Upper lobe of right lung (tissue), 1 donor: ENCODE measurements around the gene BAIAP2L2. TPM values are rescaled to one million over a fixed set of nuclear protein-coding genes. Genes with fewer than 3 reads are reported as not detected.

Experiments
- ATAC-seq: fragments of 200-7000 bp; cut with Tn5 transposase; one replicate; pipeline ENCODE4 v1.9.1; 2020; ENCODE audit warnings: mild to moderate bottlenecking, moderate library complexity
- DNase-seq: peaks from one replicate; pipeline ENCODE4 v3.0.0-alpha.2; 2020
- H3K27ac ChIP-seq: fragments of 200-600 bp; one replicate; pipeline ENCODE4 v1.8.0; 2022
- H3K27me3 ChIP-seq: fragments of 200-600 bp; one replicate; pipeline ENCODE4 v1.8.0; 2022; ENCODE audit warnings: mild to moderate bottlenecking
- H3K36me3 ChIP-seq: fragments of 200-600 bp; one replicate; pipeline ENCODE4 v1.8.0; 2022
- H3K4me1 ChIP-seq: fragments of 200-600 bp; one replicate; pipeline ENCODE4 v1.8.0; 2022
- H3K4me3 ChIP-seq: fragments of 200-600 bp; one replicate; pipeline ENCODE4 v1.8.0; 2022; ENCODE audit warnings: mild to moderate bottlenecking
- H3K9me3 ChIP-seq: fragments of 200-600 bp; one replicate; pipeline ENCODE4 v1.8.0; 2022
- CTCF ChIP-seq: fragments of 200-600 bp; IDR thresholded peaks from one replicate; pipeline ENCODE4 v1.8.0; 2022; ENCODE audit warnings: antibody characterized with exemption
- intact Hi-C: fragments of 100-400 bp; cut with DNase I; formaldehyde crosslinking; loops from one replicate; pipeline ENCODE4 v1.11.0; 2022
- total RNA-seq: library from RNA; stranded (reverse); fragmentation: NEBNext Ultra II Directional; extraction: Animal tissue kit (Norgen Biotek cat#: 25700); gene quantifications from one replicate; pipeline ENCODE4 v1.2.1, GENCODE V29; 2021
- donor health status: DM: no; HTN: yes; CAD: no; lungs with severe emphysema.

The BAIAP2L2 gene
- total RNA-seq, 1 donor from 2014 or later, result 0.29 TPM

GRCh38 chr22:38087855-38088254, 22.6 kb downstream of the BAIAP2L2 start:
- no peaks in the 10 kb centered on the region for H3K4me1 ChIP-seq
- intact Hi-C loops, result no loop called here
- peaks cover 13% of the 10 kb centered on the region for H3K27me3 ChIP-seq
- no peak overlapping the region for H3K27ac ChIP-seq
- H3K9me3 ChIP-seq, result no peaks in the 10 kb centered on the region
- TF ChIP-seq CTCF, result no peak
- H3K4me3 ChIP-seq, result no peak overlapping the region
- ATAC-seq (no peak), DNase-seq (no peak)
- no peaks in the 10 kb centered on the region for H3K36me3 ChIP-seq

- Histone ChIP-seq H3K4me3 (no peak overlapping the region), H3K27ac (no peak overlapping the region), H3K27me3 (peaks cover 22% of the 10 kb centered on the region), H3K4me1 (peaks cover 8% of the 10 kb centered on the region), H3K9me3 (no peaks in the 10 kb centered on the region), H3K36me3 (no peaks in the 10 kb centered on the region)
- TF ChIP-seq CTCF, result no peak
- intact Hi-C loops, result no loop called here
- DNase-seq (no peak), ATAC-seq (no peak)
These were observed 23.5 kb downstream of the BAIAP2L2 start for GRCh38 chr22:38086942-38087341.

GRCh38 chr22:38086001-38086845, 24.3 kb downstream of the BAIAP2L2 start:
- Histone ChIP-seq H3K27me3 (peaks cover 27% of the 10 kb centered on the region), H3K36me3 (no peaks in the 10 kb centered on the region), H3K4me1 (peaks cover 14% of the 10 kb centered on the region), H3K4me3 (no peak overlapping the region), H3K27ac (no peak overlapping the region), H3K9me3 (no peaks in the 10 kb centered on the region)
- intact Hi-C loops, result no loop called here
- no peak for DNase-seq
- no peak for TF ChIP-seq CTCF
- no peak for ATAC-seq

- Histone ChIP-seq H3K27me3 (peaks cover 33% of the 10 kb centered on the region), H3K27ac (no peak overlapping the region), H3K4me1 (peaks cover 20% of the 10 kb centered on the region), H3K36me3 (no peaks in the 10 kb centered on the region), H3K4me3 (no peak overlapping the region), H3K9me3 (no peaks in the 10 kb centered on the region)
- intact Hi-C loops, result no loop called here
- ATAC-seq, result no peak
- DNase-seq, result no peak
- TF ChIP-seq CTCF, result no peak
These were observed 25.0 kb downstream of the BAIAP2L2 start for GRCh38 chr22:38085501-38085900.

GRCh38 chr22:38085056-38085455, 25.4 kb downstream of the BAIAP2L2 start:
- peaks cover 20% of the 10 kb centered on the region for H3K4me1 ChIP-seq
- no peak for TF ChIP-seq CTCF
- no peaks in the 10 kb centered on the region for H3K9me3 ChIP-seq
- ATAC-seq (no peak), DNase-seq (no peak)
- no peaks in the 10 kb centered on the region for H3K36me3 ChIP-seq
- intact Hi-C loops, result no loop called here
- H3K27ac ChIP-seq, result no peak overlapping the region
- H3K4me3 ChIP-seq, result no peak overlapping the region
- H3K27me3 ChIP-seq, result peaks cover 36% of the 10 kb centered on the region
